Measurements from ENCODE around the gene GOT1. TPM values are rescaled to one million over a fixed set of nuclear protein-coding genes. Genes with fewer than 3 reads are reported as not detected.
A peak's percentile ranks its signal among the peaks of the same experiment; 100 is the strongest.

GOT1 gene
- total RNA-seq, 3 donors from 2014 or later: 56.7 to 105 (median 101) TPM

DNA sequence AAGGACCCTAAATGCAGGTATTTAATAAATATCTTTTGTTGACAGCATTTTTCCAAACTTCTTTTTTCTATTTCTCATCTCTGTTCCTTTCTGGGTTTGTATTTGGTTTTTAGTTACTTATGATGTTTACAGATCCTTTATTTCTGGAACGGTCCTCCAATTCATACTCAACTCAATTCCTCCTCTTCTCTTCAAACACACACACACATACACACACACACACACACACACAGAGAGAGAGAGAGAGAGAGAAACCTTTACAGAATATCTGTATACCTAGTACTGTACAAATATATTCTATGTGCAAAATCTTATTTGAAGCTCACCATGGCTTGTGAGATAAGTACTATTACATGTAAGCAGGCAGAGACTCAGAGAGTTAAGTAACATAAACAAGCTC is 21.6 kb upstream of the GOT1 start:
- H3K9me3 ChIP-seq: no peaks in the 10 kb centered on the region
- TF ChIP-seq, protein P1, sequence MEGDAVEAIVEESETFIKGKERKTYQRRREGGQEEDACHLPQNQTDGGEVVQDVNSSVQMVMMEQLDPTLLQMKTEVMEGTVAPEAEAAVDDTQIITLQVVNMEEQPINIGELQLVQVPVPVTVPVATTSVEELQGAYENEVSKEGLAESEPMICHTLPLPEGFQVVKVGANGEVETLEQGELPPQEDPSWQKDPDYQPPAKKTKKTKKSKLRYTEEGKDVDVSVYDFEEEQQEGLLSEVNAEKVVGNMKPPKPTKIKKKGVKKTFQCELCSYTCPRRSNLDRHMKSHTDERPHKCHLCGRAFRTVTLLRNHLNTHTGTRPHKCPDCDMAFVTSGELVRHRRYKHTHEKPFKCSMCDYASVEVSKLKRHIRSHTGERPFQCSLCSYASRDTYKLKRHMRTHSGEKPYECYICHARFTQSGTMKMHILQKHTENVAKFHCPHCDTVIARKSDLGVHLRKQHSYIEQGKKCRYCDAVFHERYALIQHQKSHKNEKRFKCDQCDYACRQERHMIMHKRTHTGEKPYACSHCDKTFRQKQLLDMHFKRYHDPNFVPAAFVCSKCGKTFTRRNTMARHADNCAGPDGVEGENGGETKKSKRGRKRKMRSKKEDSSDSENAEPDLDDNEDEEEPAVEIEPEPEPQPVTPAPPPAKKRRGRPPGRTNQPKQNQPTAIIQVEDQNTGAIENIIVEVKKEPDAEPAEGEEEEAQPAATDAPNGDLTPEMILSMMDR (IDR thresholded peaks at IDR 0.05): no peak
- H3K4me3 ChIP-seq: no peak overlapping the region
- intact Hi-C loops (cut with DNase I, micrococcal nuclease): no loop called here
- DNase-seq: no peak
- no peaks in the 10 kb centered on the region for H3K4me1 ChIP-seq (ENCODE audit: low read depth)
- no peaks in the 10 kb centered on the region for H3K36me3 ChIP-seq (ENCODE audit: low read depth)
- ATAC-seq: no peak

DNA sequence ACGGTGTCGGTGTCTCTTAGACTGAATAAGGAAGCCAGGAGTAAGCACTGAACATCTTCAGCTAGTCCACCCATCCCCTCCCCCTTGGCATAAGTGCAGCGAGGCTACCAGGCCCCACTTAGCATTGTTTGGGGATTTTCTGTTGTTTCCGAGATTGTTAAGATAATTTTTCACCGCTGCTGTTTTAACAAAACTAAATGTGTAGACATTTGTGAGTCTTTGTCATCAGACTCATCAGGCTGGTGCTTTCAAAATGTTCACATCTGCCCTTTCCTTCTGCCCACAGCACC is 21.0 kb upstream of the GOT1 start:
- Histone ChIP-seq H3K4me1 (ENCODE audit: low read depth) (no peaks in the 10 kb centered on the region), H3K36me3 (ENCODE audit: low read depth) (no peaks in the 10 kb centered on the region), H3K9me3 (no peaks in the 10 kb centered on the region), H3K4me3 (no peak overlapping the region)
- intact Hi-C loops (cut with DNase I, micrococcal nuclease): no loop called here
- ATAC-seq (no peak), DNase-seq (no peak)
- TF ChIP-seq, protein P1 (IDR thresholded peaks at IDR 0.05): no peak

DNA sequence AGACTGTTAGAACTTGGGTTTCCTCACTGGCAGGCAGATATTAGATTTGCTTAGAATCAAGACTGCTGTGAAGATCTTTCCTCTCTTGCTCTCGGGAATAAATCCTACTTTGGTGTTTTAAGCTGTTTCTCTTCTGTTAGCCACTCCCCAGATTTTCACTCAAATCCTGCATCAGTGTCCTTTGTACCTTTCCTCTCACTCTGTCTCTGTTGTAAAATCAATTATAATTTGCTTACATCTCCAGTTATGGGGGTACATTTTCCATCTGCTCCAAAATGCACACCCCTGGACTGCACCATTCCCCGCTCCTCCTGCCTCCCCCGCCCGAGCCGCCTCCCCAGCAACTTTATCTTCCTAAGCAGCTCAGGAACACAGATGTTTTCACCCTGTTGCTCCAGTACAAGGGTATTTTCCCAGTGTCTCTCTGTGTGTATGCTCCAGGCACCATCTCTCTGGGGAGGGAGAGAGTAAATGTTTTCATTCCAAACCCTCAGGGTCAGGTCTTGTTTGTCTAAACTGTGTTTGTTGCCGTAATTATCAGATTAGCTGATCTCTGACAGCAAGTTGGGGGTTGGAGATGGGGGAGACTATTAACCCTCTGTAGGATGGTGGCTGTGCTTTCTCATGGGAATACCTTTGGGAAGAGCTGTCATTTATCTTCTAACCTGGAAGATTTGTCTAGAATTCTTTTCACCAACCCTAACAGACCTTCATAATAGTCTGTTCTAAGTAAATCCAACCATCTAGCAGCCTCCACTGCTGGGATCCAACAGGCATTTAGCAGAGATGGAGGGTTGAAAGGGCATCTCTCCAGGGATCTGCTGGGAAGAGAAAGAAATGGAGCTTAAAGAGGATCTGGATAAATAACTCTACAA is 20.4 kb upstream of the GOT1 start:
- no peaks in the 10 kb centered on the region for H3K36me3 ChIP-seq (ENCODE audit: low read depth)

DNA sequence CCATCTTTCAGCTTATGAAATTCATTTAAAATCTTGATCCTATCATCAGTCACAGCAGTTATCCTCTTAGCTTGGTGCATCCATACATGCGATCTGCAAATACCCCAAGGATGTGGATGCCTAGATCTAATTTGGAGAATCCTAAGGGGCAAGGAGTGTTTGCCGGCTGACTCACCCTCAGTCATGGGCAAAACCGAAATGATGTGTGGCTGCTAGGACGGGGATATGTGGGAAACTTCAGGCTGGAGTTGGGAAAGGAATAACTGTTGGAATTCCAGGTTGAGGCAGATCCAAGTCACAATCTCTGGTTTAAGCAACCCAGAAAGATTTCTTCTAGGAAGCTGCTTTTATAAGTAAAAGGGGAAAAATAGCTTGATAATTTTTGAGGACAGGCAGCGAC is 19.7 kb upstream of the GOT1 start:
- no peaks in the 10 kb centered on the region for H3K9me3 ChIP-seq
- intact Hi-C loops (cut with DNase I, micrococcal nuclease): no loop called here

More for the DNA sequence above, 20.4 kb upstream of the GOT1 start:
- ATAC-seq (peak; percentile 40), DNase-seq (no peak)
- Histone ChIP-seq H3K4me1 (ENCODE audit: low read depth) (no peaks in the 10 kb centered on the region), H3K9me3 (no peaks in the 10 kb centered on the region), H3K4me3 (no peak overlapping the region)
- intact Hi-C loops (cut with DNase I, micrococcal nuclease): no loop called here
- TF ChIP-seq, protein P1 (IDR thresholded peaks at IDR 0.05): no peak

DNA sequence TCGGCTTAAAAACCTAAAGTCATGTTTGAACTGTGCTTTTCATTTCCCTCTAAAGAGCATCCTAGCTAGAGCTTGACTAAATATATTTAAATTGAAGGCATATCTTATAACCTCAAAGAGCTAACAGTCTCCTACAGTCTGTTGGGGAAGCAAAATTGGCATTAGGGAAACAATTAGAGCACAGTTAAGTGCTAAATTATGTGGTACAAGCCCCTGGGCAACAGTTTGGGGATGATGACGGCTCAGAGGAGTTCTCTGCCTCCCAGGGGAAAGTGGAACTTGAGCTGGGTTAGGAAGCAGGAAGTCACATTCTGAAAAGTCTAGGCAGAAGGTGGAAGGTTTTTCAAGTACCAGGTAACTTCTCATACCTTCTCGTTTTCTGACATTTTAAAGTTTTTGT is 18.6 kb upstream of the GOT1 start:
- DNase-seq: no peak
- TF ChIP-seq, protein P1 (IDR thresholded peaks at IDR 0.05): no peak
- H3K9me3 ChIP-seq: no peaks in the 10 kb centered on the region
- no peak for ATAC-seq
- no peaks in the 10 kb centered on the region for H3K4me1 ChIP-seq (ENCODE audit: low read depth)
- no peak overlapping the region for H3K4me3 ChIP-seq
- no peaks in the 10 kb centered on the region for H3K36me3 ChIP-seq (ENCODE audit: low read depth)
- intact Hi-C loops (cut with DNase I, micrococcal nuclease): no loop called here

More for the DNA sequence above, 19.7 kb upstream of the GOT1 start:
- ATAC-seq (no peak), DNase-seq (no peak)
- Histone ChIP-seq H3K4me1 (ENCODE audit: low read depth) (no peaks in the 10 kb centered on the region), H3K4me3 (no peak overlapping the region), H3K36me3 (ENCODE audit: low read depth) (no peaks in the 10 kb centered on the region)
- TF ChIP-seq, protein P1 (IDR thresholded peaks at IDR 0.05): no peak

Measured in mucosa of descending colon (tissue), 3 donors.